GM20431 (cell line): ENCODE data around the gene FOXN3.

Source experiments
- in situ Hi-C: fragments of 300-500 bp; cut with MseI, MboI; formaldehyde crosslinking; loops from one replicate; pipeline ENCODE4 v1.15.0; 2020; ENCODE audit warnings: low sequenced_read_pairs; ENCODE audit not compliant: unreplicated experiment

The FOXN3 gene, protein sequence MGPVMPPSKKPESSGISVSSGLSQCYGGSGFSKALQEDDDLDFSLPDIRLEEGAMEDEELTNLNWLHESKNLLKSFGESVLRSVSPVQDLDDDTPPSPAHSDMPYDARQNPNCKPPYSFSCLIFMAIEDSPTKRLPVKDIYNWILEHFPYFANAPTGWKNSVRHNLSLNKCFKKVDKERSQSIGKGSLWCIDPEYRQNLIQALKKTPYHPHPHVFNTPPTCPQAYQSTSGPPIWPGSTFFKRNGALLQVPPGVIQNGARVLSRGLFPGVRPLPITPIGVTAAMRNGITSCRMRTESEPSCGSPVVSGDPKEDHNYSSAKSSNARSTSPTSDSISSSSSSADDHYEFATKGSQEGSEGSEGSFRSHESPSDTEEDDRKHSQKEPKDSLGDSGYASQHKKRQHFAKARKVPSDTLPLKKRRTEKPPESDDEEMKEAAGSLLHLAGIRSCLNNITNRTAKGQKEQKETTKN

GRCh38 chr14:89417091-89417464, at the start of gene FOXN3:
FOXN3 (minus strand) TSS chr14:89417233; CDS start chr14:89412476, 4,757 bp downstream.
- in situ Hi-C loops: loop anchor here (10.0 kb wide), 1 partner anchor 242 kb away; no protein-coding TSS in a partner anchor

DNA sequence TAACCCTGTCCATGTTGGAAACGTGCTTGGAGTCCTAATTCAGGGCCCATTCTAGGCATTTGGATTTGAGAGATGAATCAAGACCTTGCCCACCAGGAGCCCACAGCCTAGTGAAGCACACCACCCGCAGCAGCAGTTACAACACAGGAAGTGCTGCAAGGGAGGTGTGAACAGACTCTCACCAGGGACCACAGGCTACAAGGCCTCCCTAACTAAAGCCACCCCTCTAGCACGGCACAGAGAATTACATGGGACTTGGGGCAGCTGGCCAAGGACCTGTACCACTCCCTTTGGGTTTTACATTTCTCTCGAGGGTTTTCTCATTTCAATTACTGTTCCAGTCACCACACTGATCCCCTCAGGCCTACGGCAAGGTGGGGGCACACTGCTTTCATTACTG, 49.5 kb upstream of the FOXN3 start:
- in situ Hi-C loops: no loop called here

DNA sequence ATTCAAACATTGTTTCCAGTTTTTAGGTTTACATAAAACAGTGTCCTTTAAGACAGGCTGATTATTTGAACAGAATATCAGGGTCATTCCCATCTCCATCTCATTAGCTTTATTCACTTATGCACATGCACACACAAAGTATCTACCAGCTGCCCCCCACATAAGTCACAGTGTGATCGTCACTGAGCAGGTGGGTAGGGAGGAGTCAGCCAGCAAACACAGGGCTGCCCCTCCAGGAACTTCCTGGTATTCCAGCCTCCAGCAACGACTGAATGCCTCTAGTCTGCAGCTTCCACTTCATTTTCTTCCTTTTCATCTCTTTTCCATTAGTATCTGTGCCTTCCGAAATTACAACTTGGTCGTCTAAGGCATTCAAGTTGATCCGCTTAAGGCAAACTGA, 48.8 kb upstream of the FOXN3 start:
- in situ Hi-C loops: no loop called here

DNA sequence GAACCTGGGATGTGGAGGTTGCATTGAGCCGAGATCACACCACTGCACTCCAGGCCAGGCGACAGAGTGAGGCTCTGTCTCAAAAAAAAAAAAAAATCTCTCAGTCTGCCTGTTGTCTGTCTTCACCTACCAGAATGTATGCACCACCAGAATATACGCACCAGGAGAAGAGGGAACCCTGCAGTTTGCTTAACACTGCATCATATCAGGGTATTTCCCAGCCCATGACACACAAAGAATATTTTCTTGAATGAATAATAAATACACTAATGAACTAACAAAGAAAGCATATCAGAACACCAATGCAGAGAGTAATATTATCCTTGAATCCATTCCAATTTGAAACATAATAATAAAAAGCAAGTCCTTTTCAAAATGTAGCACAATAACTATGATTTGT, 44.2 kb upstream of the FOXN3 start:
- in situ Hi-C loops: no loop called here

GRCh38 chr14:89458713-89459420, 41.8 kb upstream of the FOXN3 start:
- in situ Hi-C loops: no loop called here

DNA sequence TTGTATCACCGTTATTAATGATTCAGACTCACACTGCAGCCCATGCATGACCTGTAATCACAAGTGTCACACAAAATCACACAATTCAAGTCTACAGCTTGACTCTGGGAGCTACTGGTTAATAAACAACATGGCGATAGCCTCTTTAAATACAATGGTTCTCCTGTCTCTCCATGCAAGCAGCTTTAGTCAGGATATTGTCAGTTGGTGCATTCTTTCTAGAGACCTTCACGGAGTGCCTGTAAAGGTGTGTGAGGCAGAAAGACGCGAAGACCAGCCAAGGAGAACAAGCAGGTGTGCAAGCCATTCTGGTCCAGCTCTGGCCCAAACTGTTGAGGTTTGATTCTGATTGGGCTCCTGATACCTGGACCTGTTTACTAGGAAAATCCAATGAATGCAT, 40.0 kb upstream of the FOXN3 start:
- in situ Hi-C loops: no loop called here

DNA sequence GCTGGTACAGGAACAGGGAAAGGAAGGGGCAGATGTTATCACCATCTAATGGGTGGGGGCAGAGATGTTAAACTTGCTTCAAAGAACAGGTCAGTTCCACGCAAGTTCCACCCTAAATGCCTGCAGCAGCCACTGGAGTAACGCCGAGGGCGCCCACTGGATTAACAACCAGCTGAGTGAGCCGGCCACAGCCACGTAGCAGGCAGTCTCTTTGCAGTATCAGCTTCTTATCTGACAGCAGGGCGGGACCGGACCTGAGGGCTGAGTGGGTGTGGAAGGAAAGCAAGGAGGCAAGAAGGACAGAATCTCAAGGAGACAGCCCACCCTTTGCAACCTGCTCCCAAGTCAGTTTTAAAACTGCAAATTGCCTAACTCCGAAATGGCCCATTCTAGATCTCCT, 38.4 kb upstream of the FOXN3 start:
- in situ Hi-C loops: no loop called here

DNA sequence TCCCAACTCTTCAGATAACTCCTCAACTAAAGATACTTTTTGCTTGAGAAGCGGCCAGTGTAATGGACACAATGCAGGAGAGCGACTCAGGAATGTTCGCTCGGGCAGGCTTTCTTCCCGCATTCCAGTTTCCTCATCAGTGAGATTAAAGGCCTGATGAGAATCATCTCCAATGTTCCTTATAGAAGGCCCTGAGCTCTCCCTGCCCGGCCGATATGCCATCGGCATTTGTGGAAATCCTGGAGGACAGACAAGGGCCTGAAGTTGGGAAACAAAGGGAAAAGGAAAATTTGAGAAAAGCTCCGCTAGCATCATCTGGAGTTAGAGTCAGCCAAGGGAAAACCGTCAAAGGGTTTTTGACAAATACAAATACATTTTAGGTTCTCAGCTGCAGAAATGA, 38.0 kb upstream of the FOXN3 start:
- in situ Hi-C loops: no loop called here

DNA sequence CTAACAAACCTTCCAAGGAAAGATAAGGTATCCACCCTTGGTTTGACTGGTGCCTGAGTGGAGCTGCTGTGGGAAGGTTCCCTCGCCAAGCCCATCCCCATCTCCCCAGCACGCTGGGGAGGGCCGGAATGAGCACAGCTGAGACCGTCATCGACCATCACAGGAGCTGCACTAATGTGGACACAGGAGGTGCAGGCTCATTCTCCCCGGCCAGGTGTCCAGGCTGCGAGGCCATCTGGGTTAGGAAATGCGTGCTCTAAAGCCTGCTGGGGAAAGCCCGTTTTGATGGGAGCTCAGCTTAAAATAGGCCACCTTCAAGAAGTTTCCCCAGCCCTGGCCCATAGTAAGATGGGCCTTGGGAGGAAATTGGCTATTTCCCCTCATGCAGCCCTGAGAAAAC, 35.2 kb upstream of the FOXN3 start:
- in situ Hi-C loops: no loop called here

DNA sequence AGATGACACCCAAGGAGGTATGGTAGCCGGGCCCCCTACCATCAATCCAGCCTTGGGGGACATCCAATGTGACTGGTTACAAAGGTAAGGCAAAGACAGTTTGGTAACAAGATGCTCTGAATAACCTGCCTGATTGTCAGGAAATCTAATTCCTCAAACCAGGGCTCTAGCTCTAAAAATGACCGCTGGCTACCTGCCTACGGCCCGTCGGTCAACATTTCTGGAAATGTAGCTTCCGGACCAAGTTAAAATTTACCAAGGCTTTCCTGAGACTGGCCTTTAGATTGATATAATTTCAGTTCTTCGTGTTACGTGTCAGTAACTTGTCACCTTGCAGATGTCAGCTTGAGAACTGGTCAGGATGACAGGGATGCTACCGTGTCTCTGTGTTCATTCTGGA, 34.2 kb upstream of the FOXN3 start:
- in situ Hi-C loops: no loop called here

DNA sequence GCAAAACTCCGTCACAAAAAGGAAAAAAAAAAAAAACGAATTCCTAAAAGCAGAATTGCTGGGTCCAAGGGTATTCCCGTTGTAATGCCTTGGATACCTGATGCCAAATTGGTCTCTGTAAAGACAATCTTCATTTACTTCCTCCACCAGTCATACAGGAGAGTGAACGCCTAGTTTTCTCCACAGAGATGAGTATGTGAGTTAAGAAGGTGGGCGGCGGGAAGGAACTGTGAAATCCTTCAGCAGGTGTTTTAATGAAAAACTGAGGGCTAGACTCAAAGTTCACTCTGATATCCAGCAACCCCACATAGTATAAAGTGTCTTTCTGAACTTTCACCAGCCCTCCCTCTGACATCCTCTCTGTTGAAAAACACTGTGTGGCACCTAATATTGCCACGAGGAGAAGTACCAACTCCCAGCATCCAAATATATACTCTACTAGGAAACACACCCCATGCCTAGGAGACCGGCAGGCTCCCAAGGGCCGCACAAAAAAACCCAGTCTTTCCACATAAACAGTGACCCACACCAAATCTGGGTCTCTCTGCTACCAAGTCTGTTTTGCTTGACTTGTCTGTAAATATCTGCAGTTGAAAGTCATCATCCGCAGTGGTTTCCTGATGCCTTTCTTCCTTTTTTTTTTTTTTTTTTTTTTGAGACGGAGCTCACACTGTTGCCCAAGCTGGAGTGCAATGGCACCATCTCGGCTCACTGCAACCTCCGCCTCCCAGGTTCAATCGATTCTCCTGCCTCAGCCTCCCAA, 30.3 kb upstream of the FOXN3 start:
- in situ Hi-C loops: loop anchor here (25.0 kb wide), 1 partner anchor 410 kb away; no protein-coding TSS in a partner anchor

GRCh38 chr14:89445273-89445973, 28.4 kb upstream of the FOXN3 start:
- in situ Hi-C loops: loop anchor here (25.0 kb wide), 1 partner anchor 408 kb away; no protein-coding TSS in a partner anchor

- in situ Hi-C loops: loop anchor here (25.0 kb wide), 1 partner anchor 407 kb away; no protein-coding TSS in a partner anchor
Measured at GRCh38 chr14:89444516-89445125, 27.6 kb upstream of the FOXN3 start.

DNA sequence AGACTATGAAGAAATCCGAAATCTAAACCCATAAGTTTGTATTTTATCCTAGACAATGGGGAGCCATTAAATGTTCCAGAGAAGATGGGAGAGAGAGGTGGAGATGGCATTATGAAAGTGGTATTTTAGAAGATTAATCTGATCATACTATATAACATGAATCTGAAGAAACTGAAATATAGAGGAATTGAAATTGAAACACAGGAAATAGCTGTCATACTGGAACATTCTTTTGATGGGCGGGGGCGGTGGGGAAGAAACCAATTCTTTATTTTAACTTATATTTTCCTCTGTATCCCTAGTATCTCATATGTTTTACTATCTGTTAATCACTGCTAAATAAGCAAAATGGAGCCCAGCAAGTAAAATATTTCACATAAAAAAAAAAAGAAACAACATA, 27.0 kb upstream of the FOXN3 start:
- in situ Hi-C loops: loop anchor here (25.0 kb wide), 1 partner anchor 407 kb away; no protein-coding TSS in a partner anchor

GRCh38 chr14:89443042-89443629, 26.1 kb upstream of the FOXN3 start:
- in situ Hi-C loops: loop anchor here (25.0 kb wide), 1 partner anchor 406 kb away; no protein-coding TSS in a partner anchor

GRCh38 chr14:89442280-89442679, 25.2 kb upstream of the FOXN3 start:
- in situ Hi-C loops: loop anchor here (25.0 kb wide), 1 partner anchor 405 kb away; no protein-coding TSS in a partner anchor

GRCh38 chr14:89440986-89441909, 24.2 kb upstream of the FOXN3 start:
- in situ Hi-C loops: loop anchor here (25.0 kb wide), 1 partner anchor 404 kb away; no protein-coding TSS in a partner anchor
